SK-N-SH (cell line): ENCODE data around the gene ZMYND8. TPM values are rescaled to one million over a fixed set of nuclear protein-coding genes. Genes with fewer than 3 reads are reported as not detected.

Experiments
- CTCF ChIA-PET: fragments of 300-600, 350-600 bp; formaldehyde crosslinking; extraction: SDS; loops from one replicate; lab custom pipeline; 2021; lab: Yijun Ruan, JAX
- POLR2A ChIA-PET: fragments of 350-600 bp; sonication (Branson Sonifier 250); formaldehyde crosslinking; extraction: SDS; loops from one replicate; lab custom pipeline; 2020; ENCODE audit warnings: antibody characterized with exemption, inconsistent platforms; lab: Yijun Ruan, JAX
- DNase-seq: peaks from one replicate; pipeline ENCODE4 v3.0.0; 2012
- H2AFZ ChIP-seq: fragments of 200-600 bp; sonication (generic); 2 replicates; pipeline ENCODE4 v1.8.1; 2016; ENCODE audit warnings: antibody characterized with exemption, mild to moderate bottlenecking, low read depth
- H3F3A ChIP-seq: fragments of 200-600 bp; sonication (generic); replicated peaks from 2 replicates; pipeline ENCODE3; 2016; ENCODE audit warnings: antibody characterized with exemption, mild to moderate bottlenecking; ENCODE audit not compliant: insufficient read depth
- H3K27ac ChIP-seq, 2 experiments: fragments of 200-500 bp in 1 of 2; fragments of 200-600 bp in 1 of 2; sonication (Bioruptor generic) in 1 of 2; sonication (generic), shearing (Covaris generic) in 1 of 2; 2 replicates each; pipeline versions ENCODE4 v1.5.1 to v1.6.1; 2014 to 2016; ENCODE audit warnings: low read depth in 2 of 2, inconsistent platforms in 1 of 2, low read length in 1 of 2, mild to moderate bottlenecking in 1 of 2, mixed read lengths in 1 of 2
- H3K27me3 ChIP-seq: fragments of 200-600 bp; sonication (generic), shearing (Covaris generic); 2 replicates; pipeline ENCODE4 v1.6.1; 2016; ENCODE audit warnings: mixed run types; ENCODE audit not compliant: insufficient read depth
- H3K36me3 ChIP-seq, 2 experiments: fragments of 200-500 bp in 1 of 2; fragments of 200-600 bp in 1 of 2; sonication (Bioruptor generic) in 1 of 2; sonication (generic) in 1 of 2; replicated peaks in 1 of 2; 2 replicates each; pipeline versions ENCODE3 to v1.5.1; 2014 to 2016; ENCODE audit warnings: low read length in 1 of 2, mild to moderate bottlenecking in 1 of 2; ENCODE audit not compliant: insufficient read depth in 2 of 2, control insufficient read depth in 1 of 2
- H3K4me1 ChIP-seq, 2 experiments: fragments of 200-500 bp in 1 of 2; fragments of 200-600 bp in 1 of 2; sonication (Bioruptor generic) in 1 of 2; sonication (generic), shearing (Covaris generic) in 1 of 2; 2 replicates each; pipeline versions ENCODE4 v1.5.1 to v1.6.1; 2014 to 2016; ENCODE audit warnings: low read depth in 1 of 2, low read length in 1 of 2, mixed run types in 1 of 2; ENCODE audit not compliant: insufficient read depth in 2 of 2, control insufficient read depth in 1 of 2
- H3K4me2 ChIP-seq: fragments of 200-600 bp; sonication (generic), shearing (Covaris generic); 2 replicates; pipeline ENCODE4 v1.6.1; 2017; ENCODE audit warnings: mixed run types
- H3K4me3 ChIP-seq, 2 experiments: fragments of 200-500 bp in 1 of 2; fragments of 200-600 bp in 1 of 2; sonication (Bioruptor generic) in 1 of 2; sonication (generic), shearing (Covaris generic) in 1 of 2; 2 replicates each; pipeline versions ENCODE4 v1.5.1 to v1.8.1; 2014 to 2016; ENCODE audit warnings: low read depth in 2 of 2, inconsistent platforms in 1 of 2, low read length in 1 of 2, mild to moderate bottlenecking in 1 of 2, mixed read lengths in 1 of 2, moderate library complexity in 1 of 2
- H3K79me2 ChIP-seq: fragments of 200-600 bp; sonication (generic); 2 replicates; pipeline ENCODE4 v1.8.1; 2017; ENCODE audit warnings: mild to moderate bottlenecking; ENCODE audit not compliant: insufficient read depth
- H3K9ac ChIP-seq: fragments of 200-600 bp; sonication (generic); 2 replicates; pipeline ENCODE4 v1.6.1; 2017; ENCODE audit warnings: mixed run types
- H3K9me2 ChIP-seq: fragments of 200-600 bp; sonication (generic); 2 replicates; pipeline ENCODE4 v1.6.1; 2017; ENCODE audit warnings: mixed run types
- H3K9me3 ChIP-seq: fragments of 200-600 bp; sonication (generic); 2 replicates; pipeline ENCODE4 v1.6.1; 2017; ENCODE audit warnings: mixed run types, mild to moderate bottlenecking, moderate library complexity
- H4K20me1 ChIP-seq: fragments of 200-600 bp; sonication (generic); 2 replicates; pipeline ENCODE4 v1.6.1; 2017; ENCODE audit warnings: mild to moderate bottlenecking, mixed run types; ENCODE audit not compliant: insufficient read depth
- CHD2 ChIP-seq: fragments of 150-350 bp; IDR thresholded peaks from 2 replicates; pipeline ENCODE4 v1.6.1; 2018; ENCODE audit warnings: low read length; ENCODE audit not compliant: partially characterized antibody
- CTCF ChIP-seq: fragments of 200-600 bp; sonication (generic); IDR thresholded peaks from 2 replicates; pipeline ENCODE4 v1.6.1; 2017; ENCODE audit warnings: antibody characterized with exemption, mild to moderate bottlenecking, moderate library complexity
- EZH2phosphoT487 ChIP-seq: fragments of 200-600 bp; sonication (generic); IDR thresholded peaks from 2 replicates; pipeline ENCODE4 v1.6.1; 2017; ENCODE audit warnings: low read depth, mixed run types, mild to moderate bottlenecking, antibody characterized with exemption, moderate library complexity, borderline replicate concordance
- FOSL2 ChIP-seq: IDR thresholded peaks from 2 replicates; pipeline ENCODE4 v1.4.0; 2012; ENCODE audit warnings: low read depth, mild to moderate bottlenecking, moderate library complexity, borderline replicate concordance
- FOXJ3 ChIP-seq: sonication (generic); formaldehyde crosslinking; IDR thresholded peaks from 2 replicates; pipeline ENCODE4 v1.5.1; 2020; ENCODE audit warnings: mild to moderate bottlenecking, missing genetic modification reagents
- GABPA ChIP-seq: IDR thresholded peaks from 2 replicates; pipeline ENCODE4 v1.4.0; 2012; ENCODE audit warnings: low read depth, mild to moderate bottlenecking
- JUND ChIP-seq: IDR thresholded peaks from 2 replicates; pipeline ENCODE4 v1.4.0; 2012
- MEF2A ChIP-seq: IDR thresholded peaks from 2 replicates; pipeline ENCODE4 v1.4.0; 2012; ENCODE audit warnings: low read depth, borderline replicate concordance
- MXI1 ChIP-seq: IDR thresholded peaks from 2 replicates; pipeline ENCODE4 v1.6.1; 2012; ENCODE audit warnings: mild to moderate bottlenecking, low read depth, low read length, improper control_type of control experiment
- PBX3 ChIP-seq: IDR thresholded peaks from 2 replicates; pipeline ENCODE4; 2012
- POLR2AphosphoS5 ChIP-seq: IDR thresholded peaks from 2 replicates; pipeline ENCODE4 v1.6.1; 2012; ENCODE audit warnings: low read depth, low read length
- RCOR1 ChIP-seq: fragments of 150-350 bp; IDR thresholded peaks from 2 replicates; pipeline ENCODE4 v1.6.1; 2017; ENCODE audit warnings: antibody characterized with exemption, low read length
- SIN3A ChIP-seq: IDR thresholded peaks from 2 replicates; pipeline ENCODE4 v1.6.1; 2012; ENCODE audit warnings: low read depth, mild to moderate bottlenecking, low read length, moderate library complexity, borderline replicate concordance
- SMC3 ChIP-seq: IDR thresholded peaks from 2 replicates; pipeline ENCODE4 v1.6.1; 2012; ENCODE audit warnings: low read depth, low read length, improper control_type of control experiment
- TCF12 ChIP-seq: IDR thresholded peaks from 2 replicates; pipeline ENCODE4 v1.4.0; 2012
- TEAD4 ChIP-seq: IDR thresholded peaks from 2 replicates; pipeline ENCODE4 v1.4.0; 2012; ENCODE audit warnings: mild to moderate bottlenecking, borderline replicate concordance; ENCODE audit not compliant: insufficient read depth
- USF1 ChIP-seq: IDR thresholded peaks from 2 replicates; pipeline ENCODE4 v1.4.0; 2012; ENCODE audit warnings: low read depth, borderline replicate concordance
- USF2 ChIP-seq: fragments of 150-350 bp; IDR thresholded peaks from 2 replicates; pipeline ENCODE4 v1.6.1; 2017; ENCODE audit warnings: antibody characterized with exemption, low read length, low read depth, borderline replicate concordance
- YY1 ChIP-seq: IDR thresholded peaks from 2 replicates; pipeline ENCODE4 v1.4.0; 2012; ENCODE audit warnings: low read depth, mild to moderate bottlenecking
- WGBS: methylation state at CpG from one replicate; pipeline ENCODE4 v1.1.6; 2017; ENCODE audit warnings: low lambda C conversion rate; 5-methylcytosine and 5-hydroxymethylcytosine counted together
- polyA plus RNA-seq, 3 experiments: library from polyadenylated mRNA; depleted of rRNA; stranded (reverse); fragments of >200 nt; gene quantifications; 2 replicates each; pipeline ENCODE4 v1.2.3, GENCODE V29; 2012

ZMYND8 gene
- polyA plus RNA-seq, 1 of the 3 experiments (the other 2 are of a cell fraction): 25.3 TPM

- TF ChIP-seq PBX3 (no peak), SMC3 (no peak), FOXJ3 (CRISPR knock-in tag) (no peak), RCOR1 (no peak), USF1 (no peak), MXI1 (no peak)
- no peaks in the 10 kb centered on the region for H3F3A ChIP-seq
- no peaks in the 10 kb centered on the region for H3K27me3 ChIP-seq
- H3K4me2 ChIP-seq: no peak overlapping the region
- no peaks in the 10 kb centered on the region for H3K9me3 ChIP-seq
- no peak overlapping the region for H3K4me3 ChIP-seq
- no peak for DNase-seq
- peaks cover 0 to 5% of the 10 kb centered on the region in 2 experiments; a peak in 1 of 4 replicates for H3K4me1 ChIP-seq
- ChIA-PET CTCF (interaction anchor here (0.6 kb wide), 1 partner anchor 92 kb away, joined by 3 read pairs; no protein-coding TSS in a partner anchor), POLR2A (no interaction called here)
- H4K20me1 ChIP-seq: no peaks in the 10 kb centered on the region
- no peak overlapping the region for H3K9ac ChIP-seq
- no peaks in the 10 kb centered on the region for H3K79me2 ChIP-seq
- no peaks in the 10 kb centered on the region for H3K36me3 ChIP-seq
- no peak overlapping the region for H3K27ac ChIP-seq
- no peak overlapping the region for H2AFZ ChIP-seq
- no peaks in the 10 kb centered on the region for H3K9me2 ChIP-seq
These were observed 177.2 kb downstream of the ZMYND8 start for GRCh38 chr20:47179267-47179666.

GRCh38 chr20:47178851-47179250 lies 177.6 kb downstream of the ZMYND8 start:
- no peak for DNase-seq
- Histone ChIP-seq H3K4me3 (no peak overlapping the region), H3K9ac (no peak overlapping the region), H3K27ac (no peak overlapping the region), H3K36me3 (no peaks in the 10 kb centered on the region), H3K9me3 (no peaks in the 10 kb centered on the region), H3F3A (no peaks in the 10 kb centered on the region), H3K4me2 (no peak overlapping the region), H4K20me1 (no peaks in the 10 kb centered on the region), H2AFZ (no peak overlapping the region), H3K79me2 (no peaks in the 10 kb centered on the region), H3K9me2 (no peaks in the 10 kb centered on the region), H3K27me3 (no peaks in the 10 kb centered on the region), H3K4me1 (peaks cover 0 to 5% of the 10 kb centered on the region in 2 experiments; a peak in 1 of 4 replicates)
- POLR2A ChIA-PET: no interaction called here
- WGBS: 61% methylated on average over 1 of the region's 1 CpG
- TF ChIP-seq FOXJ3 (CRISPR knock-in tag): no peak
- no peak for TF ChIP-seq GABPA
- no peak for TF ChIP-seq TCF12
- TF ChIP-seq CHD2: no peak
- TF ChIP-seq POLR2AphosphoS5: no peak
- no peak for TF ChIP-seq EZH2phosphoT487
- TF ChIP-seq MEF2A: no peak
- TF ChIP-seq MXI1: no peak
- TF ChIP-seq TEAD4: no peak
- no peak for TF ChIP-seq CTCF
- no peak for TF ChIP-seq USF2
- no peak for TF ChIP-seq USF1
- no peak for TF ChIP-seq JUND
- TF ChIP-seq FOSL2: no peak
- no peak for TF ChIP-seq SIN3A
- TF ChIP-seq YY1: no peak
- CTCF ChIA-PET: interaction anchor here (0.6 kb wide), 1 partner anchor 93 kb away, joined by 3 read pairs; no protein-coding TSS in a partner anchor
